GM12864 (cell line): Measurements from ENCODE around the gene CFDP1.
"Not testable (repeated sequence)": the region's sequence is repeated elsewhere in the genome, so short reads cannot be mapped to it uniquely, and the experiment has no call there.

Source experiments
- DNase-seq: peaks from one replicate; pipeline ENCODE4 v3.0.0-alpha.2; 2011; ENCODE audit warnings: low read depth
- H3K4me3 ChIP-seq: 2 replicates; pipeline ENCODE4 v1.5.1; 2011; ENCODE audit warnings: mild to moderate bottlenecking, low read depth, low read length, control low read depth
- TF ChIP-seq, protein P1 (sequence below): IDR thresholded peaks from 2 replicates; pipeline ENCODE4 v1.5.1; 2011; ENCODE audit warnings: low read depth, mild to moderate bottlenecking, moderate library complexity, low read length, control low read depth, inconsistent platforms; ENCODE audit errors: missing control alignments

The CFDP1 gene

DNA sequence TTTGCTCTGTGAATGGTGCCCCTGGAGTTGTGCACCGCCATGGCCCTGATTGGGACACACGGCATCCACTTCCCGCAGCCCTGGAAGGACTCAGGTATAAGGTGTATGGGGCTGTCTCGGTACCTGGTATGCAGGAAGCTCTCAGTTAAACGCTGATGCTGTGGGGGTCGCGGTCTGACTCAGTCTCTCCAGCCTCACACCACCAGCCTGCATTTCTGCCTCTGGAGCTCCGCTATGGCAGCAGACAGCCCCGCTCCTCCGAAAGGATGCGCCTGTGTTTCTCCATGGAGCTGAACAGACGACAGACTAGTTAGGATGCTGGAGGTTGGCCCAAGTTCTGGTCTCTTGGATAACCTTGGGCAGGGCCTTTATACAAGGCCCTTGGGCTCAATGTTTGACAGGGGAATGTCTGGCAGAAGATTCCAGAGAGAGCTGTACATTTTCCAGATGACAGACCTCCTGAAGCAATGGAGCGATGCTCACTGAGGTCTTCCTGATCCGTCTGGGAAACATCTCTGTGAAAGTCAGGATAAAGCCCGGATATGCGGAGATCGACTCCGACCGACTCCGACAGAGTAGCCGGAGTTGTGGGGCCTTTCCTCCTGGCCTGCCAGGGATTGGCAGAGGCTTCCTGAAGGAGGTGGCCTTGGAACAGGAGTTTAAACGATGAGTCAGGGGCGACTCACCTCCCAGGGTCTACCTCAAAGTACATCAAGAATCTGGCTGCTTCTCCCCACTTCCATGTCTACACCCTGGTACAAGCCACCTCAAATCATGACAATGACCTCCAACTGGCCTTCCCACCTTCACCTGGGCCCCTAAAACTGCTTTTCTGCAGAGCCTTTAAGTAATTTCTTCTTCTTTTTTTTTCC, 160.0 kb downstream of the CFDP1 start:
- H3K4me3 ChIP-seq, result no peak overlapping the region
- no peak for DNase-seq
- TF ChIP-seq, protein P1, sequence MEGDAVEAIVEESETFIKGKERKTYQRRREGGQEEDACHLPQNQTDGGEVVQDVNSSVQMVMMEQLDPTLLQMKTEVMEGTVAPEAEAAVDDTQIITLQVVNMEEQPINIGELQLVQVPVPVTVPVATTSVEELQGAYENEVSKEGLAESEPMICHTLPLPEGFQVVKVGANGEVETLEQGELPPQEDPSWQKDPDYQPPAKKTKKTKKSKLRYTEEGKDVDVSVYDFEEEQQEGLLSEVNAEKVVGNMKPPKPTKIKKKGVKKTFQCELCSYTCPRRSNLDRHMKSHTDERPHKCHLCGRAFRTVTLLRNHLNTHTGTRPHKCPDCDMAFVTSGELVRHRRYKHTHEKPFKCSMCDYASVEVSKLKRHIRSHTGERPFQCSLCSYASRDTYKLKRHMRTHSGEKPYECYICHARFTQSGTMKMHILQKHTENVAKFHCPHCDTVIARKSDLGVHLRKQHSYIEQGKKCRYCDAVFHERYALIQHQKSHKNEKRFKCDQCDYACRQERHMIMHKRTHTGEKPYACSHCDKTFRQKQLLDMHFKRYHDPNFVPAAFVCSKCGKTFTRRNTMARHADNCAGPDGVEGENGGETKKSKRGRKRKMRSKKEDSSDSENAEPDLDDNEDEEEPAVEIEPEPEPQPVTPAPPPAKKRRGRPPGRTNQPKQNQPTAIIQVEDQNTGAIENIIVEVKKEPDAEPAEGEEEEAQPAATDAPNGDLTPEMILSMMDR, result no peak

DNA sequence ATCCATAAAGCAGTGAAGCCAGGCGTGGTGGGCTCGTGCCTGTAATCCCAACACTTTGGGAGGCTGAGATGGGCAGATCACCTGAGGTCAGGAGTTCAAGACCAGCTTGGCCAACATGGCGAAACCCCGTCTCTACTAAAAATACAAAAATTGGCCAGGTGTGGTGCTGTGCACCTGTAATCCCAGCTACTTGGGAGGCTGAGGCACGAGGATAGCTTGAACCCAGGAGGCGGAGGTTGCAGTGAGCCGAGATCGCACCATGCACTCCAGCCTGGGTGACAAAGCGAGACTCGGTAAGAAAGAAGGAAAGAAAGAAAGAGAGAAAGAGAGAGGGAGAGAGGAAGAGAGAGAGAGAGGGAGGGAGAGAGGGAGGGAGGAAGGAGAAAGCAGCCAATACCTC, 160.7 kb downstream of the CFDP1 start:
- H3K4me3 ChIP-seq, DNase-seq: not testable (repeated sequence)
- TF ChIP-seq, protein P1, result peak; percentile 11

DNA sequence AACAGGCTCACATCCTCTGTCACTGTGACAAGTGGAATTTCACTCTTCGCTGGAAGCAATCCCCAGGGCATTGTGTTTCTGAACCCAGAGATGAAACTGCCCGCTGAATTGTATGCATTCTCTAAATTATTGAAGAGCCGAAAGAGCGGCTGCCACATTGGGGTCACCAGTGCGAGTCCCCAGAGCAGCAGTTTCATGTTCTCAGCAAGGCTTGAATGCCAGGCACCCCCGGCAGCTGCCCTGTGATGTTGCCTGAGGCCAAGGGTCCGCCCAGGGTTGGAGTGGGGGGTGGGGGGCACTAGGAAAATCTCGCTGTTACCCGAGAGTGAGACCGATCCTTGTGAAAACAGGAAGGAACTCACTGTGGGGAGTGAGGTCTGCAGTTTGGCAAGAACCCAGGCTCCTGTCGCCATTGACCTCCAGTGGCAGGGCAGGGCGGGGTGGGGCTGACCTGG, 161.2 kb downstream of the CFDP1 start:
- no peak for DNase-seq
- no peak overlapping the region for H3K4me3 ChIP-seq
- TF ChIP-seq, protein P1, result no peak

DNA sequence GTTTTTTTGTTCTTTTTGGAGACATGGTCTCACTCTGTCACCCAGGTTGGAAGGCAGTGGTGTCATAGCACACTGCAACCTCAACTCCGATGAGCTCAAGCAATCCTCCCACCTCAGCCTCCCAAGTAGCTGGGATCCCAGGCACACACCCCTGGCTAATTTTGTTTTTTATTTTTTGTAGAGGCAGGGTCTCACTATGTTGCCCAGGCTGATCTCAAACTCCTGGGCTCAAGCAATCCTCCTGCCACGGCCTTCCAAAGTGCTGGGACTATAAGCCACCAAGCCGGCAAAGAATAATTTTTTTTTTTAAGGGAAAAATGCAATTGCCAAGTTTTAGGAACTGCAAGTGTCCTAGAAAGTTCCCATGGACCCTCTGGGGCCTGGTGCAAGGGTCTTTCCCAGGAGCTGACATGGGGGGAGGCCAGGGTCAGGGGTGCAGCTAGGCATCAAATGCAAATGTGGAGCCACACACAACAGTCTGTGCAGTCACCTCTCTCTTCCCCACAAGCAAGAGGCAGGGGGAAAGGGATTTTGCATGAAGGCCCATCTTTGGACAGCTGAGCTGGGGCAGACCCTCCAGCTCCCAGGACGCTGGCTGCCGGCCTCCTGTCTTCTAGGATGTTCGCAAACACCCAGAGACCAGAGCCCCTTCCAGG, 161.7 kb downstream of the CFDP1 start:
- H3K4me3 ChIP-seq, result no peak overlapping the region
- no peak for DNase-seq
- TF ChIP-seq, protein P1, result no peak

DNA sequence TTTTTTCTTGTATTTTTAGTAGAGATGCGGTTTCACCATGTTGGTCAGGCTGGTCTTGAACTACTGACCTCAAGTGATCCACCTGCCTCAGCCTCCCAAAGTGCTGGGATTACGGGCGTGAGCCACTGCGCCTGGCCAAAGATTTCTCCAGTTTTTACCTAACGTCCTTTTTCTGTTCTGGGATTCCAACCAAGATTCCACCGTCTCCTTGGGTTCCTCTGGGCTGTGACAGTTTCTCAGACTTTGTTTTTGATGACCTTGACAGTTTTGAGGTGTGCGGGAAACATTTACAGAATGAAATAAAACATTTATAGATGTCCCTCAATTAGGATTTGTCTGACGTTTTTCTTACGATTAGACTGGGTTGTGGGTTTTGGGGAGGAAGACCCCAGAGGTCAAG, 163.9 kb downstream of the CFDP1 start:
- not testable (repeated sequence) for H3K4me3 ChIP-seq, DNase-seq

DNA sequence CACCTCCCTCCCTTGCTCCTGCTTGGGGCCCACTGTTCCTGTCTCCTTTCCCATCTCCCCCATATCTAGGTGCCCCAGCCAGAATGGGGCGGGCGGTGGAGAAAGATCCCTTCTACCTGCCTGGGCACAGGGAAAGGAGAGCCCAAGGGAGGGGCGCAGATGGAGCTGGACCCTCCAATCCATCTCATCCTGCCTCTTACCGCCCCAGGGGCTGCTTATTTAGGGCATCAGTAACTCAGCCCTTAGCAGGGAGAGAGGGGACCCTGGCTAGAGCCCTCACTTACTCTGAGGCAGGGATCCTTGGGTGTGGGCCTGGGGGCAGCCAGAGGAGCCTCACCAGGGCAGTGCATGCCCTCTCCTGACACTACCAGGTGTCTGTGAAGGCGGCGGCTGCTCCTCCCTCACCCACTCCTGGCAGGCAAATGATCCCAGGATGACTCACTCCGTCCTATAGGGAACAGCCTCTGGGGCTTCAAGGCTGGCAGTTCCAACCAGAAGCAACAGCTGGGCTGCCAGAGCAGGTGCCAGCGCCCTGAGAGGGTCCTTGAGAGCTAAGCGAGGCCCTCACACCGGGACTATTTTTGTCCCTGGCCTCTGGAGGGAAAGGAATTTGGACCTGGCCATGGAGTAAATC, 165.6 kb downstream of the CFDP1 start:
- no peak for DNase-seq
- no peak overlapping the region for H3K4me3 ChIP-seq
- TF ChIP-seq, protein P1, result no peak
